Type B pancreatic cell (in vitro differentiated cells): ENCODE results near the gene CDH7. TPM values are rescaled to one million over a fixed set of nuclear protein-coding genes. Genes with fewer than 3 reads are reported as not detected.

ENCODE experiments used
- DNase-seq: peaks from one replicate; pipeline ENCODE4 v3.0.0; 2021; ENCODE audit warnings: mixed read lengths; ENCODE audit not compliant: unreplicated experiment; ENCODE audit errors: extremely low spot score
- H3K27ac Mint-ChIP-seq: 2 replicates; pipeline ENCODE4 v1.8.0; 2021; ENCODE audit warnings: mild to moderate bottlenecking, mixed read lengths
- H3K27me3 Mint-ChIP-seq: 2 replicates; pipeline ENCODE4 v1.8.0; 2021; ENCODE audit warnings: mixed read lengths
- H3K36me3 Mint-ChIP-seq: 2 replicates; pipeline ENCODE4 v1.8.0; 2021; ENCODE audit warnings: mixed read lengths
- H3K4me1 Mint-ChIP-seq: one replicate; pipeline ENCODE4 v1.8.0; 2021; ENCODE audit warnings: mixed read lengths; ENCODE audit not compliant: unreplicated experiment
- H3K4me3 Mint-ChIP-seq: 2 replicates; pipeline ENCODE4 v1.8.0; 2021; ENCODE audit warnings: mild to moderate bottlenecking, mixed read lengths
- H3K9me3 Mint-ChIP-seq: 2 replicates; pipeline ENCODE4 v1.8.0; 2021; ENCODE audit warnings: mixed read lengths
- CTCF ChIP-seq: fragments of 200-600 bp; sonication (generic); conservative IDR thresholded peaks from 2 replicates; pipeline ENCODE4 v1.5.0; 2021; ENCODE audit warnings: antibody characterized with exemption, mild to moderate bottlenecking
- total RNA-seq: library from RNA; stranded (reverse); gene quantifications from 2 replicates; pipeline ENCODE4 v1.2.1, GENCODE V29; 2021; ENCODE audit warnings: low replicate concordance

The CDH7 gene
- total RNA-seq, 1 donor from 2014 or later: 5.5 TPM

GRCh38 chr18:65725251-65726050 is 25.4 kb upstream of the CDH7 start:
- peak; percentile 71 for TF ChIP-seq CTCF
- no peak for DNase-seq
- Mint-ChIP-seq H3K4me3 (no peak overlapping the region), H3K4me1 (no peaks in the 10 kb centered on the region), H3K27me3 (peaks cover 16% of the 10 kb centered on the region), H3K27ac (no peak overlapping the region), H3K9me3 (no peaks in the 10 kb centered on the region), H3K36me3 (no peaks in the 10 kb centered on the region)

DNA sequence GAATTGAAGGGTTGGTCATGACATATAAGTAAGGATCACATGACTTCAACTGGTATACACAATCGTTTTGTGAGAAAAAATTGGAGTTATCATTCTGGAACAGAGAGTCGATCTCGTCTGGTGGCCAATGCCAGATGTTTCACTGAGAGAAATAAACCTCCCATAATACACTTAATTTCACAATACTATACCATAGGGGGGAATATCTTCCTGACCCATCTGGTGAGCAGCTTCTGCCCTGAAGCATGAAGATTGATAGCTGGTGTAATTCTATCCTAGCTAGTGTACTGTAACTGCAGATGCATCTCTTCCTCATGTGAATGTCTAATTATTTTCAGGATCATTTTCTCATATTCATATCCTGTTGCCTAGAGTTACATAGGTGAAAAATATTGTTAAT is 15.7 kb upstream of the CDH7 start:
- TF ChIP-seq CTCF: no peak
- Mint-ChIP-seq H3K9me3 (no peaks in the 10 kb centered on the region), H3K27me3 (peaks cover 4% of the 10 kb centered on the region), H3K27ac (no peak overlapping the region), H3K4me3 (no peak overlapping the region), H3K36me3 (no peaks in the 10 kb centered on the region), H3K4me1 (peaks cover 10% of the 10 kb centered on the region)
- DNase-seq: no peak

- H3K36me3 Mint-ChIP-seq: no peaks in the 10 kb centered on the region
- H3K9me3 Mint-ChIP-seq: no peaks in the 10 kb centered on the region
- no peak for TF ChIP-seq CTCF
- no peaks in the 10 kb centered on the region for H3K27me3 Mint-ChIP-seq
- H3K4me1 Mint-ChIP-seq: peaks cover 10% of the 10 kb centered on the region
- H3K27ac Mint-ChIP-seq: no peak overlapping the region
- DNase-seq: no peak
- H3K4me3 Mint-ChIP-seq: no peak overlapping the region
Observed at GRCh38 chr18:65737471-65737955, 13.3 kb upstream of the CDH7 start.

GRCh38 chr18:65746936-65747335 is 3.9 kb upstream of the CDH7 start:
- DNase-seq: no peak
- Mint-ChIP-seq H3K27ac (no peak overlapping the region), H3K4me3 (no peak overlapping the region), H3K36me3 (no peaks in the 10 kb centered on the region), H3K4me1 (peaks cover 14% of the 10 kb centered on the region), H3K27me3 (peaks cover 38% of the 10 kb centered on the region), H3K9me3 (no peaks in the 10 kb centered on the region)
- no peak for TF ChIP-seq CTCF

DNA sequence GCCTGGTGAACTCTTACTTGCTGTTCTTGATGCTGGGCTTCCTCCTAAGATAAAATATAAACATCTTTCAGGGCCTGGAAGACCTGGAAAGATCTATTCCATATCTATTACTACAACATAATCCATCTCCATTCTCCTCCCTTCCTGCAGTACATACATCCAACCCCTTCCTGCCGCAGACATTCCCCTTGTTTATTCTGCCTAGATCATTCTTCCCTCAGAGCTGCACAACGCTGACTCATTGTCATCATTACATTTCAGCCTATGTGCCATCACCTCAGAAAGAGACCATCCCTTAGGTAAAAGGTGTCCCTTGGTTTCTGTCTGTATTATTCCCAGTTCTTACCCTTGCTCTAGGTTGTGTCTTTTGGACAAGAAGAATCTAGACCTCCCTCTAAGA is 2.5 kb upstream of the CDH7 start:
- no peak overlapping the region for H3K4me3 Mint-ChIP-seq
- no peaks in the 10 kb centered on the region for H3K36me3 Mint-ChIP-seq
- peaks cover 17% of the 10 kb centered on the region for H3K4me1 Mint-ChIP-seq
- TF ChIP-seq CTCF: no peak
- peaks cover 48% of the 10 kb centered on the region for H3K27me3 Mint-ChIP-seq
- no peak for DNase-seq
- H3K9me3 Mint-ChIP-seq: no peaks in the 10 kb centered on the region
- H3K27ac Mint-ChIP-seq: no peak overlapping the region
